SK-N-MC (cell line): ENCODE results near the gene PKMYT1.

Experiments
- DNase-seq: peaks from one replicate; pipeline ENCODE4 v3.0.0-alpha.2; 2011; ENCODE audit warnings: low read depth, low spot score
- H3K27ac ChIP-seq: fragments of 200-600 bp; sonication (generic); 2 replicates; pipeline ENCODE4 v1.5.1; 2016; ENCODE audit warnings: mixed run types
- H3K36me3 ChIP-seq: fragments of 200-600 bp; sonication (generic); 2 replicates; pipeline ENCODE4 v1.6.1; 2017; ENCODE audit warnings: antibody characterized with exemption, low read length, mixed read lengths; ENCODE audit not compliant: insufficient read depth
- H3K4me3 ChIP-seq: fragments of 200-600 bp; sonication (generic); 2 replicates; pipeline ENCODE4 v1.5.1; 2016
- H3K9ac ChIP-seq: fragments of 200-600 bp; sonication (generic); 2 replicates; pipeline ENCODE4 v1.8.0; 2017; ENCODE audit warnings: mixed run types, mixed read lengths; ENCODE audit not compliant: insufficient read length
- H3K9me3 ChIP-seq: fragments of 200-600 bp; sonication (generic); 2 replicates; pipeline ENCODE4 v1.6.1; 2017; ENCODE audit warnings: low read depth, mild to moderate bottlenecking, antibody characterized with exemption, low read length, moderate library complexity, mixed read lengths
- EZH2 ChIP-seq: fragments of 200-600 bp; sonication (generic); IDR thresholded peaks from one replicate; pipeline ENCODE4 v1.6.1; 2017; ENCODE audit warnings: antibody characterized with exemption
- FOXP2 ChIP-seq: optimal IDR thresholded peaks from 2 replicates; pipeline ENCODE3; 2011; ENCODE audit warnings: mild to moderate bottlenecking, moderate library complexity; ENCODE audit not compliant: insufficient read depth; ENCODE audit errors: extremely low read length, control extremely low read depth
- POLR2AphosphoS5 ChIP-seq: IDR thresholded peaks from 2 replicates; pipeline ENCODE4 v1.6.1; 2012; ENCODE audit warnings: mild to moderate bottlenecking, low read depth, low read length, borderline replicate concordance

PKMYT1 gene

GRCh38 chr16:3020604-3021448 lies 40.6 kb upstream of the PKMYT1 start:
- Histone ChIP-seq H3K9me3 (no peaks in the 10 kb centered on the region), H3K27ac (no peak overlapping the region), H3K9ac (peak overlapping the region; percentile 64), H3K36me3 (peaks cover under 1% of the 10 kb centered on the region; the same call in 1 of the 2 replicates), H3K4me3 (peak overlapping the region; percentile 83)
- no peak for DNase-seq
- TF ChIP-seq EZH2 = no peak
- no peak for TF ChIP-seq POLR2AphosphoS5
- no peak for TF ChIP-seq FOXP2

- TF ChIP-seq FOXP2 (no peak), POLR2AphosphoS5 (peak; percentile 64; the same call in 1 of the 2 replicates)
- Histone ChIP-seq H3K9ac (peak within 1 kb of the TSS; percentile 64), H3K9me3 (no peaks in the 10 kb centered on the region), H3K36me3 (no peaks in the 10 kb centered on the region), H3K4me3 (peak within 1 kb of the TSS; percentile 83), H3K27ac (no peak within 1 kb of the TSS)
- DNase-seq = no peak
Measured at GRCh38 chr16:3020247-3020603, 40.0 kb upstream of the PKMYT1 start, which contains the start of gene TNFRSF12A. Gene TNFRSF12A, plus strand, starts transcription at chr16:3020368. Its CDS starts 30 bp downstream, at chr16:3020398.

GRCh38 chr16:3019594-3020246 lies 39.5 kb upstream of the PKMYT1 start:
- peak overlapping the region; percentile 83 for H3K4me3 ChIP-seq
- H3K36me3 ChIP-seq = no peaks in the 10 kb centered on the region
- H3K9ac ChIP-seq = no peak overlapping the region
- no peak for TF ChIP-seq FOXP2
- TF ChIP-seq POLR2AphosphoS5 = no peak; the same call in 1 of the 2 replicates
- TF ChIP-seq EZH2 = no peak
- no peaks in the 10 kb centered on the region for H3K9me3 ChIP-seq
- no peak for DNase-seq
- H3K27ac ChIP-seq = no peak overlapping the region

- Histone ChIP-seq H3K4me3 (0 out of 2 replicates have a peak within 1 kb of the TSS, but pooled peaks have one; percentile 25), H3K27ac (no peak within 1 kb of the TSS), H3K9ac (no peak within 1 kb of the TSS), H3K36me3 (no peaks in the 10 kb centered on the region), H3K9me3 (no peaks in the 10 kb centered on the region)
- TF ChIP-seq POLR2AphosphoS5 (no peak), EZH2 (no peak), FOXP2 (no peak)
- no peak for DNase-seq
Measured at GRCh38 chr16:3017794-3018506, 37.7 kb upstream of the PKMYT1 start, which contains the start of gene CLDN6. Gene CLDN6, minus strand, starts transcription at chr16:3018183. Its CDS starts 2,162 bp downstream, at chr16:3016021.

- H3K9ac ChIP-seq = no peak overlapping the region
- H3K4me3 ChIP-seq = no peak overlapping the region
- no peak for DNase-seq
- no peaks in the 10 kb centered on the region for H3K9me3 ChIP-seq
- TF ChIP-seq POLR2AphosphoS5 = no peak
- TF ChIP-seq FOXP2 = no peak
- TF ChIP-seq EZH2 = no peak
- H3K27ac ChIP-seq = no peak overlapping the region
- H3K36me3 ChIP-seq = no peaks in the 10 kb centered on the region
Measured at GRCh38 chr16:3017344-3017743, 37.1 kb upstream of the PKMYT1 start.

GRCh38 chr16:3015865-3016521 lies 35.7 kb upstream of the PKMYT1 start:
- Histone ChIP-seq H3K27ac (no peak overlapping the region), H3K9me3 (no peaks in the 10 kb centered on the region), H3K9ac (no peak overlapping the region), H3K4me3 (no peak overlapping the region), H3K36me3 (no peaks in the 10 kb centered on the region)
- DNase-seq = no peak
- no peak for TF ChIP-seq EZH2
- TF ChIP-seq POLR2AphosphoS5 = no peak
- TF ChIP-seq FOXP2 = no peak

GRCh38 chr16:3014971-3015370 lies 34.7 kb upstream of the PKMYT1 start:
- no peak for TF ChIP-seq FOXP2
- no peak for TF ChIP-seq POLR2AphosphoS5
- TF ChIP-seq EZH2 = no peak
- H3K36me3 ChIP-seq = no peaks in the 10 kb centered on the region
- no peak overlapping the region for H3K27ac ChIP-seq
- H3K4me3 ChIP-seq = no peak overlapping the region
- H3K9ac ChIP-seq = no peak overlapping the region
- DNase-seq = no peak
- H3K9me3 ChIP-seq = no peaks in the 10 kb centered on the region
